Islet of Langerhans (tissue), 1 donor: ENCODE results near the gene STIM2.
A peak's percentile ranks its signal among the peaks of the same experiment; 100 is the strongest.
"Not testable (repeated sequence)": the region's sequence is repeated elsewhere in the genome, so short reads cannot be mapped to it uniquely, and the experiment has no call there.

ENCODE experiments used
- FAIRE-seq: peaks from one replicate; lab custom pipeline; 2011; peaks lifted over from hg19 to GRCh38; lab: Jason Lieb, UNC

Gene STIM2

DNA sequence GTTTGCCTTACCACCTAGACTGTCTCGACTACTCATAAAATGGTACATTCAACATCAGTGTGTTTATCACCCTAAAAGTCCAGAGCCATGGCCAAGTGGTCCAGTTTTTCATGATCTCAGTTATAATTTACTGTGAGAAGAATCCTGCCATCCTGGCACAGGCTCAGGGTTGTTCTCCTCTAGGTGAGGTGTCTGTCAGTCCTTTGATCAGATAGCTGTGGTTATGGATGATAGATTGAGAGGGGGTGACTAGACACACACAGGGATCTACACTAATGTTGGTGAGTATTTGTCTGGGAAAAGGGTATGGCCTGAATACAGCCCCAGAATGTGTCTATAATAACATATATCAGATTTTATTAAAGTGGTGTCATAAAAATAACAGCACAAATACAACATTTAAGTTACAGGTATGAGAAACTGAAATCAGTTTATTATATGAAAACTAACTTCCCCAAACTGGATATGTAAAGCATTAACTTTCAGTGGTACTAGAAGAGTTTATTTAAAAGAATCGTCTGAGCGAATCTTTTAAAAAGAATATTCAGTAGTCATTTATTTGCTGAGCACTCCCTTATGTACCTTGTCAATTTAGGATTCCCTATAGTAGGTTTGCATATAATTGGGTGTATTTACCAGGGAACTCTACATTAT is 93.3 kb downstream of the STIM2 start:
- peak; percentile 89 for FAIRE-seq

DNA sequence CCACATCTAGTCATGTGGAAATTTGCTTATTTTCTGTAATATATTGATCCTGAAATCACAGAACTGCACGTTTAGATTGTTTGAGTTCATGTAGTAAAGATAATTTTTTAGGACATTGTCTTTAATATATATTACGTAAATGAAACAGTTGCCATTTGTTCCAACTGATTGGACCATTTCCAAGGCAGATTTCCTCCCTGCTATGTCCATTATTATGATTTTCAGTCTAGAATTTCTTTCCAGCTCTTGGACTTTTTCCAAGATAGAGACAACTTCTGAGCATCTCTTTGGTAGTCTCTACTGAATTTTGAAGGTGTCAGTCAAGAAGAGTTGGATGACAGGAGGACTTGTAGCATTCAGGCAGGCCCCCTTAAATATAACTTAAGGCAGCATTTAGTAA is 94.6 kb downstream of the STIM2 start:
- no peak for FAIRE-seq

DNA sequence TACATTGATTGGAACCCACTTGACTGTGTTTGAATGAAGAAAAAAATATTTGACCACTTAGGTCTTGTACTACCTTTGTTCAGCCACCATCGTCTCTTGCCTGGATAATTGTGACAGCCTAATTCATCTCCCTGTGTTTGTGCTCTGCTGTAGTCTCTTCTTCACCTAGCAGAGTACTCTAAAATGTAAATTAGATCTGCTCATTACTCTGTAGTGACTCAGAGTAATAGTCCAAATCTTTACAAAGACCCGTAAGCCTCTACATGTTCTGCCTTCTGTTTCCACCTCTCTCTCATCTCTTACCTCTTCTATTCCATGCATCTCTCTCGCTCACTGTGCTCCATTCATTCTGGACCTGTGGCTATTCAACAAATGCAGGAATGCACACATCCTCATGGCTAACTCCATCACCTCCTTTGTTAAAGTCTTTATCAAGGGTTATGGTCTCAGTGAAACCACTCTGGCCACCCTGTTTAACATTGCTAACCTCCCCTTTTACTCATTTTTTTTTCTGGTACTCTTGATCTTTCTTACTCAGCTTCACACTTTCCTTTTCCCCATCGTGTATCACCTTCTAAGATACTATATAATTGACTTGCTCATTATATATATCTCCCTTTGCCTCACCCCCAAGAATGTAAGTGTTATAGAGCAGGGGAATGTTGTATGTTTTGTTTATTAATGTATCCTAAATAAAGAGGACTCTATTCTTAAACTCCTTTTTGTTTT is 98.4 kb downstream of the STIM2 start:
- no peak for FAIRE-seq

DNA sequence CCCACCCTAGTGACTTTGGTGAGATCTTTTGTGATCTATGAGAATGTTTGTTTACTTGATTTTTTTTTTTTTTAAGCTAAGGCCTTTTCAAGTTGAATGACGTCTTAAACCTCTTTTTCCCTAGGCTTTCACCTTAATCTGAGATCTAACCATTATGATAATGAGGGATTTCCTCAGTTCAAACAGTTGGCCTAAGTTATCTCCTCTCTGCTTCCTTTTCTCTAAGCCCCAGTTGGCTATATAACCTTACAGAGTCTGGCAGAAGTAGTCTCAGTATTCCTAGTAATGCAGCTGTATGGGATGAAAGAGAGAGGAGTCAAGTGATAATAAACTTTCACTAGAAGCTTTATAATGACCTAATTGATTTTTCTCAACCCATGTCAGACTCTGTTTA is 99.0 kb downstream of the STIM2 start:
- FAIRE-seq: no peak

DNA sequence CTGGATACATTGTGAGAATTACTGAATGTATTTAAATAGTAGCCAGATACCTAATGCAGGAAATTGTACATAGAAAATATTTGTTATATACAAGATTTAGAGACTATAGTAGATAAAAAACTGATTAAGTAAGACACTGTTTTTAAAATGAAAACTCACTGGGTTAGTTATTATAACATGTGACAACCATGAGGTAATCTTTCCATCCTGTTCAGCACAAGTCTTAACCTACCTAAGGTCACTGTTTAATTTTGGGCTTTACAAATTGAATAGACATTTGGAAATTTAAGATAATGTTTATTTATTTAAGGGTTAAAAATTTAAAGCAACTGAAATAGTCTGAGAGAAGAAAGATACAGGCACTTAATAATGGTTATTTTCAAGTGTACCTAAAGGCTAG is 102.1 kb downstream of the STIM2 start:
- peak; percentile 30 for FAIRE-seq

DNA sequence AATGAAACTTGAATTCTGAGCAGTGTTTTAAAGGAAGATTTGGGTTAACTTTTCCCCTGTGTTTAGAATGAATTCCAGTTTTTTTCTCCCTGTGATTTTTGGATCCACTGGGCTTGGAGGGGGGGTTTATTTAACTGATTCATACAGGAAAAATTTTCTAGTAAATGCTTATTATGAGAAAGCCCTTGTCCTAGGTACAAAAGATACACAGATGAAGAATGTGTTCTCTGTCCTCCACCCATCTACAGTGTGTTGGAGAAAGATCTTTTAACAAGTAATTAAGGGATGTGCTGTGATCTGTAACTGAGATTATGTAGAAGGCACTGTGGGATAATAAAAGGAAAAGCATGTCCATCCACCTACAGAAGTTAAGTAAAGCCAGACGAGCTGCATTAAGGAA is 103.9 kb downstream of the STIM2 start:
- FAIRE-seq: no peak

DNA sequence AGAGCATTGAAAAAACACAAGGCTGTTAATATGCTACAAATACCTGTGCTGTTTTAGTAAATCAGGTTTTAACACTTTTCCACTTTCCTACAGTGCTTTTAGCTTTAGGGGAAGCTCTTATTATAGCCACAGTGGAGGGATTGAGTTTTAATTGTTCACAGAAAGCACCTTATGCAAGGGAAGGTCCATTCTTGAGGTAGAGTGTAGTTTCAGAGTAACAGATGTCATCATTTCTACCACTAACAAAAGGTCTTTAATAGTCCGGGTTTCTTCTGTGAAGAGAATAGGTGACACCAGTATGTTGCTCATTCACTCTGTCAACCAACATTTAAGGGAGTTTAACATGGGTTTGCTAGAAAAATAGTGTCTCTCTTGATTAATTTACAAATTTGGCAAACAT is 104.4 kb downstream of the STIM2 start:
- no peak for FAIRE-seq

DNA sequence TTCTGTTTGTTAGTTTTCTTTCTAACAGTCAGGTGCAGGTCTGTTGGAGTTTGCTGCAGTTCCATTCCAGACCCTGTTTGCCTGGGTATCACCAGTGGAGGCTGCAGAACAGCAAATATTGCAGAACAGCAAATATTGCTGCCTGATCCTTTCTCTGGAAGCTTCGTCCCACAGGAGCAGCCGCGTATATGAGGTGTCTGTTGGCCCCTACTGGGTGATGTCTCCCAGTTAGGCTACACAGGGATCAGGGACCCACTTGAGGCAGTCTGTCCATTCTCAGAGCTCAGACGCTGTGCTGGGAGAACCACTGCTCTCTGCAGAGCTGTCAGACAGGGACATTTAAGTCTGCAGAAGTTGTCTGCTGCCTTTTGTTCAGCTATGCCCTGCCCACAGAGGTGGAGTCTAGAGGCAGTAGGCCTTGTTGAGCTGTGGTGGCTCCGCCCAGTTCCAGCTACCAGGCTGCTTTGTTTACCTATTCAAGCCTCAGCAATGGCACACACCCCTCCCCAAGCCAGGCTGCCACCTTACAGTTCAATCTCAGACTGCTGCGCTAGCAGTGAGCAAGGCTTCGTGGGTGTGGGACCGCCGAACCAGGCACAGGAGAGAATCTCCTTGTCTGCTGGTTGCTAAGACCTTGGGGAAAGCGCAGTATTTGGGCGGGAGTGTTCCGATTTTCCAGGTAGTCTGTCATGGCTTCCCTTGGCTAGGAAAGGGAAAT is 115.0 kb downstream of the STIM2 start:
- not testable (repeated sequence) for FAIRE-seq

DNA sequence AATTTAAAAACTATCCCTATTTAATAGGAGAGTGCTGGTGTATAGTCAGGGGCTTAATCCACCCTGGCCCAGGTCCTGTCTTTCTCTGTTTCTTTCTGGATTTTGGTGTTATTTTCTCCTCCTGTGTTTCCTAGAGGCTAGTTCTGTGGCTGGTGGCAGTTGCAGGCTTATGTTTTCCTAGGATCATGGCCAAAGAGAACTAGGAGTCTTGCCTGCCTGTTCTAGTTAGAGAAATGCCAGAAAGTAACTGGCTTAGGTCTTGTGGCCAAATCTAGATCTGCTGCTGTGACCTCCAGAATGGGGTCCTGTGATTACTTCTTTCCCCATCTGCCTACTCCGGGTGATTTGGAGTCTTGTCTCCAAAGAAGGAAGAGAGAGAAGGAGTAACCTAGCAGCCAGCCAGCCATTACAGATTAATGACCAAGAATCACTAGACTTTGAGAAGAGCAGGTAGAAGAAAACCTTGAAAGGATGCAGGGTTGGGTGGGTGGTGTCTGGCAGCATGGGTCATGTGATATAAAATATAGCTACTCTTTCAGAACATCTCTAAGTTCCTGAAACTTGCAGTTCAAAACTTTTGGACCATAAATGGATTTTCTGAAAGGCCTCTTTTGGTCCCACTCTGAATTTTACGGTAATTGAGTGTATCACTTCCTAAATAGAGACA is 117.9 kb downstream of the STIM2 start:
- FAIRE-seq: no peak

DNA sequence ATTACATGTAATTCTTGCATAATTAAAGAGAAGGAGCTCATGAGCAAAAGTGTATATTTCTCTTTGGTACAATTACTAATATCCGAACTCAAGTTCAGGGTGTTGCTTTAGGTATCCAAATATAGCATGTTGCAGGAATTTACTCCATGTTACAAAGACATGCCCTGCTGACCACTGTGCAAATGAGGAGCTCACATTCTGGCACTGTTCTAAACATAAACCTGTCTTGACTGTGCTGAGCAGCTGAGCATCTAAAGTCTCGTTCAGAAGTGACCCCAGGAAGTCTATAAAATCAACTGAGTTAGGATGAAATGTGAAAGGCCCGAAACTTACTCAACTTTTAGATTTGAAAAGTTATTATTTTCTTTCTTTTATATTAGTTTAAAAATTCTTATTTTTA is 124.3 kb downstream of the STIM2 start:
- FAIRE-seq: no peak

DNA sequence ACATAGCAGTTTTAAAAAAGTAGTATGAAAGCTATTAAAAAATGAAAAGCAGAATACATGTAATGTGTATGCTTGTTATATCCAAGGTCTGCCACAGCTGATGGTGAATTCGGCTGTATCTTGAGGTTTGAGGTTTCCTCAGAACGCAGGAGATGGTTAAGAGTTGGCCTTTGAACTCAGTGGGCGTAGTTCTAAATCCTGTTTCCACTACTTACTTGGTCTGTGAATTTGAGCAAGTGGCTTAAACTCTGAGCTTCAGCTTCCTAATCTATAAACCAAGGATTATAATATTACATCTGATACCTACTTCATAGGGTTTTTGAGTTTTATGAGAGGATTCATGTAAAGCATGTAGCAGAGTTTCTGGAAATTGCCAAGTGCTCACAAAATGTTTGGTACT is 125.2 kb downstream of the STIM2 start:
- no peak for FAIRE-seq

DNA sequence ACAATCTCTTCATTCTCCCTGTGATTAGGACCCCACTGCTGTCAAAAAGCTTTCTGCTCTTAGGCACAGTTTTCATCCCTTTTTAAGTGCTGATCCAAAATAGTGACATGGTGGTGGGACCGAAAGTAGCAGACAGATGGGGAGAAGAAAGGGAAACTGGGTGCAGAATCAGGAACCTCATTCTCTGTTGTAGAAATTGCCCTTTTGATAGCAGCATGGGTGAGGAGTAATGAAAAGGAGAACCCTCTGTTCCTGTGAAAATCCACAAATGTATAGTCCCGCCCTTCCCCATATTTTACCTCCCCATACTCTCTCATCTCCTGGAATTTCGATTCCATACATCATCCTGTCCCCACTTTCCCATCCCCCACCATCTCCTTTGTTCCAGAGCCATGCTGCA is 126.5 kb downstream of the STIM2 start:
- FAIRE-seq: no peak

DNA sequence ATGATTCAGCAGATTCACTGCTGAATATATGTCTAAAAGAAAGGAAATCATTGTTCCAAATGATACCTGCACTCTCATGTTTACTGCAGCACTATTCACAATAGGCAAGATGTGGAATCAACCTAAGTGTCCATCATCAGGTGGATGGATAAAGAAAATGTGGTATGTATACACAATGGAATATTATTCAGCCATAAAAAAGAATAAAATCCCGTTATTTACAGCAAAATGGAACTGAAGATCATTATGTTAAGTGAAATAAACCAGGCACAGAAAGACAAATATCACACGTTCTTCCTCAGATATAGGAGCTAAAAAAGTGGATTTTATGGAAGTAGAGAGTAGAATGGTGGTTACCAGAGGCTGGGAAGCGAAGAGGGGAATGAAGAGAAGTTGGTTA is 130.4 kb downstream of the STIM2 start:
- no peak for FAIRE-seq

DNA sequence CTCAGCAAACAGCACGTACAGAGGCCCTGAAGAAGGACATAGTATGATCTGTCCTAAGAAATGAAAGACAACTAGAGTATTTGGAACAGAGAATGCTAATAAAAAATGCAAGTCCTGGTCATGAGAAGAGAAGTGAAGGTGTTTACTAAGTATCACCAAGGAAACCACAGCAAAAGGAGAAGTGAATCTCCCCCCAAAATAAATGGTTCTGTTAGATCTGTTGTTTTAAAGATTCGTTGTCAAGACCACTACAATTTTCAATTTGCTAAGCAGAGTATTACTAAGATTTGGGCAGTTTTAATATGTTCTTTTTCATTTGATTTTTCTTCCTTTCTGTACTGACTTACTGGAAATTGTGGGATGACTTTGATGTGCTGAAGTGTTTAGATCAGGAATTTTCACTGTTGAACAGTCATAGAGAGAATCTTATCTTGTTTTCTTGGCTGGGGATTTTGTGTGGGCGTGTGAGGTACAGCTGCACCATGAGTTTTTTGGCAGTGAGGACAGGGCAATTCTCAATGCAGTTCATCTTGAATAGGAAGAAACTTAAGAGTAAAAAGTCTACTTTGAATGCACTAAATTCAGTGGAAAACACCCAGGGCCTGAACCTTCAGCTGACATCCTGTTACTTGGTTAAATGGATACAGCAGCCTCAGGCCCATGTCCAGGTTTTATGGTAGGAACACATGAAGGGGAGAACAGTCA is 132.2 kb downstream of the STIM2 start:
- no peak for FAIRE-seq

DNA sequence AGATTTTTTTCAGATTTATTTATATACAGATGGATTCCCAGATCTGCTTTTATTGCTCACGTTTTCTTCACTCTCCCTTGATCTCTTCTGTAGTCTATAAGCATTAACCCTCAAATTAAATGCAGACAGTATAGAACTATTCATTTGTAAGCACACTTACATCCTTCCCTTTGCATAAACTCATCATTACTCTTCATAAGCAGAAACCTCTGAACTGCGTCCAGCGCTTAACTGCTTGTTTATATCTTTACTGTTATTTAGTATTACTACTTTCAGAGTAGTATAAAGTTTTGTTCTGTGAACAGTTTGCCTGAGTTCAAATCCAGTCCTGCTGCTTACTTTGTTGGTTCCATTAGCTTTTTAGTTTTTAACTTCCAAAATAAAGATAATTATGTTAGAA is 132.9 kb downstream of the STIM2 start:
- no peak for FAIRE-seq

DNA sequence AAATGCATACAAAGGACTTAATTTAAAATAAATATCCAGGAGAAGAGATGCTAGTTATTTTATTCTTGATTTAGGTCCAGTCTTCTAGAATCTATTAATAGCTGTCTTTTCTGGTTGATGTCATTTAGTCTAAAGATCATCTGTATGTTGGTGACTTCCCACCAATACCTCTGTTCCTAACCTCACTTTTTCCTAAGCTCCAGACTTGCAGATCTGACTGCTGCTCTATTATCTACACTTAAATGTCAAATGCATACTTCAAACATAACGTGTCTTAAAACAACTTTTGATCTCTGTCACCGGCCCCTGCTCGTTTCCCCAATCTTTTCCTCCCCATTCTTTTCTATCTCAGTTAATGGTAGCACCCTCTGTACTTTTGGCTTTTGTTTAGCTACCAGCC is 133.3 kb downstream of the STIM2 start:
- no peak for FAIRE-seq

DNA sequence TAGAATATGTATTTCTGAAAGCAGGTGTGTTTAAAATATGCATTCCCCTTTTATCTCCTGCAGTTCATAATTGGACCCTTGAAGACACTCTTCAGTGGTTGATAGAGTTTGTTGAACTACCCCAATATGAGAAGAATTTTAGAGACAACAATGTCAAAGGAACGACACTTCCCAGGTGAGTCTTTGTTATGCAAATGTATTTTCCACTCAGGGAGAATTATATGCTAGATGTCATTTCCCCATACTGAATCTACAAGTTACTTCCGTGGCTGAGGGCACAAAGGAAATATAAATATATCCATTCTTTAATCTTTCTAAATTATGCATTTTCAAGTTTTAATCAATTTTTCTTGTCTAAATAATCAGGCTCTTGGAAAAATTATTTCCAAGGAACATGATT is 134.7 kb downstream of the STIM2 start:
- peak; percentile 9 for FAIRE-seq

DNA sequence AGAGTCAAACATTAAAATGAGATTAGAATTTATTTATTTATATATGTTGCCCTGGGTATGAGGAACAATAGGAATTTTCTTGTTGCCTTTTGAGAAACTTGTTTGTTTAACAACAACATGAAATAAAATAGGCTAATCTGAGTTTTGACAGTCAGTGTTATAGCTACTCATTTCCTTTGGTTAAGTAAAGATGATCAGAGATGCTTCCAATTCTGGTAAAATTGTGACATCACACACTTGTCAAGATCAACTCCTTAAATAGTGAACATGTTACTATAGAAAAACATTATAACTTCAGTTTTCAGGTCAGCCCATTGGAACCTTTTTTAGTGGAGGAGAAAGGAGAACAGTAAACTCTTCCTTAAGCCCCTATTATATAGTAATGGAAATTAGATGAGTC is 136.1 kb downstream of the STIM2 start:
- FAIRE-seq: no peak

DNA sequence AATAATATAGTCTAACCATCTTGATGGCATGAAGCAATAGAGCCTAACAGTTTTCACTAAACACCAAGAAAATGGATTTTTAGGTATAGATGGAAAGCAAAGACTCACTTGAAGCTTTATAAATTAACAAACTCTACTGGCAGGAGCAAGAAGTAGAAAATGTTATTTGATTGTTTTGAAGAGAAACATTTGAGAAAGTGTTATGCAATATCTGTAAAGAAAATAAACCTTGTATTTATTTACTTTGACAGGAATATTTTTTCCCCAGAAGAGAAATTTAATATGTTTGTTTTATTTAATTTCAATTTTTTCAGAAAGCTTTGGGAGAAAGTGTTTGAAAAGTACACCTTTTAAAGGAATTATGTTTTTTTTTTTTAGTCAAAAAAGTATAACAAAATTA is 139.0 kb downstream of the STIM2 start:
- no peak for FAIRE-seq

DNA sequence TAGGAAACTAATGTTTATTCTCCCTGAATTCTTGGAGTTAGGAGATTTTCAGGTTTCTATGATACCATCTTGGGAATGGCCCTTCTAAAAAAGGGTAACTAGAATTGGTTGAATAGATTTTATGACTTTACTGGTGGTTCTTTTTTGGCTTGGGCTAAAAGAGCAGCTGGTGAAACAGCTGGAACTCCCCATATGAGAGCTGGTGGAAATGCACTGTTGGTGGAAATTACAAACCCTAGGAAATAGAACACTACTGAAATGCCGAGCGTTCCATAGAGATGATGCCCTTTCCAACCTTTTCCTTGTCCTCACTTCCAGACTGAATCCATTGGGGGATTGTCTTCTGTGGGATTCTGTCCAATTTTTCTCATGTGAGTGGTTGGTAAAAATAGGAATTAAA is 139.5 kb downstream of the STIM2 start:
- no peak for FAIRE-seq

DNA sequence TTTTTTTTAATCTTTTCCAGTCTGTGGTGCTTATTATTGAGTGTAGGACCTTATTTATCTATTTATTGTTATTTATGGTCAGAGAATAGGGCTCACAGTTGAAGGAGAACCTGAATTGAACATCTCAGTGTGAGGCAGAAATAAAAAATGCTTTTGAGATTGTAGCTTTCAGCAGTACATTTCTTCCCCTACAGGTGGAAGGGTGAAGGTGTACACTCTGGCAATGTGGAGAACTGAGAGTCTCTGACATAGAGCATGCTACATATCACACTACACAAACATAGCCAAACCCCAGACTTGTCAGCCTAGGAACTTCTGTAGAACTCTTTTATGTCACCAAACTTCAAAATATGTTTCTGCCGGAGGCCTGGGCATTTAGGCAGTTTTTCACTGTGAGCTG is 140.2 kb downstream of the STIM2 start:
- no peak for FAIRE-seq

DNA sequence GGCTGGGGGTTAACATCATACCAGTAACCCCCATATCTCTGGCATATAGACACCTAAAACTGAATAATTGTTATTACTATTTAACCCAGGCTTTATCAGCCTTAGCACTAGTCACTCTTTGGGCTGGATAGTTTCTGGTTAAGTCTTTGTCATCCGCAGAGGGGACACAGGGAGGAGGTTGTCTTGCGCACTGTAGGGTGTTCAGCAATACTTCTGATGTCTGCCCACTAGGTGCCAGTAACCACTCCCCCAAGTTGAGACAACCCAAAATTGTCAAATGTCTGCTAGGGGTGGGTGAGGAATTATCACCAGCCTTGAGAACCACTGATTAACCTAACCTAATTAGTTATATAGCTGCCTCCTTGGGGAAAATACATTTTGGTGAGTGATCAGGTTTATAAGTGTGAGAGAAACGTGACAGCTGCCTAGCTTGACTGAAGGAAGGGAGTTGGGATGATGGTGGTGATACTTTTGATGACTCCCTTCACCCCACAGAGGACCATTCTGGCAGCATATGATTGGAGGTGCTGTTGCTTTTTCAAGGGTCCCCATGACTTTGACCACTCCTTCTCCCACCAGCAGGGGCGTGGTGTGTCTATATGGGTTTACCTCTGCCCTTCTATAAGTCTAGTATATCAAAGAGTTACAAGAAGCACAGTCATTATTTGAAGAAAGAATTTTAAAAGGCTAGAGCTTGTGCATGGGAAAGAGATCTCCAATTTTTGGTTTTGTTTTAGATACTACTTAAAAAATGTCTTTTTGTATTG is 140.9 kb downstream of the STIM2 start:
- no peak for FAIRE-seq
